ENCODE results near the gene MAGI2.

The MAGI2 gene

GRCh38 chr7:78279457-78279856 is 1174.0 kb downstream of the MAGI2 start:
- TF ChIP-seq, protein P1, sequence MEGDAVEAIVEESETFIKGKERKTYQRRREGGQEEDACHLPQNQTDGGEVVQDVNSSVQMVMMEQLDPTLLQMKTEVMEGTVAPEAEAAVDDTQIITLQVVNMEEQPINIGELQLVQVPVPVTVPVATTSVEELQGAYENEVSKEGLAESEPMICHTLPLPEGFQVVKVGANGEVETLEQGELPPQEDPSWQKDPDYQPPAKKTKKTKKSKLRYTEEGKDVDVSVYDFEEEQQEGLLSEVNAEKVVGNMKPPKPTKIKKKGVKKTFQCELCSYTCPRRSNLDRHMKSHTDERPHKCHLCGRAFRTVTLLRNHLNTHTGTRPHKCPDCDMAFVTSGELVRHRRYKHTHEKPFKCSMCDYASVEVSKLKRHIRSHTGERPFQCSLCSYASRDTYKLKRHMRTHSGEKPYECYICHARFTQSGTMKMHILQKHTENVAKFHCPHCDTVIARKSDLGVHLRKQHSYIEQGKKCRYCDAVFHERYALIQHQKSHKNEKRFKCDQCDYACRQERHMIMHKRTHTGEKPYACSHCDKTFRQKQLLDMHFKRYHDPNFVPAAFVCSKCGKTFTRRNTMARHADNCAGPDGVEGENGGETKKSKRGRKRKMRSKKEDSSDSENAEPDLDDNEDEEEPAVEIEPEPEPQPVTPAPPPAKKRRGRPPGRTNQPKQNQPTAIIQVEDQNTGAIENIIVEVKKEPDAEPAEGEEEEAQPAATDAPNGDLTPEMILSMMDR (conservative IDR thresholded peaks at IDR 0.05; ENCODE audit: low read depth): no peak
- DNase-seq (ENCODE audit: low spot score): no peak
- CTCF ChIA-PET: no interaction called here
- H3K27ac ChIP-seq: no peak overlapping the region
- POLR2A ChIA-PET (ENCODE audit: low non-redundant PET): no interaction called here

- DNase-seq (ENCODE audit: low spot score): peak; percentile 42
- ChIA-PET CTCF (interaction anchor here (0.6 kb wide), 1 partner anchor 61 kb away, joined by 3 read pairs; no protein-coding TSS in a partner anchor), POLR2A (ENCODE audit: low non-redundant PET) (no interaction called here)
- no peak overlapping the region for H3K27ac ChIP-seq
- TF ChIP-seq, protein P1 (conservative IDR thresholded peaks at IDR 0.05; ENCODE audit: low read depth): no peak
These were observed 1174.4 kb downstream of the MAGI2 start for GRCh38 chr7:78279032-78279431.

GRCh38 chr7:78267141-78267540 is 1186.3 kb downstream of the MAGI2 start:
- TF ChIP-seq, protein P1 (conservative IDR thresholded peaks at IDR 0.05; ENCODE audit: low read depth): no peak
- DNase-seq (ENCODE audit: low spot score): no peak
- no peak overlapping the region for H3K27ac ChIP-seq
- CTCF ChIA-PET: no interaction called here
- POLR2A ChIA-PET (ENCODE audit: low non-redundant PET): no interaction called here

- H3K27ac ChIP-seq: no peak overlapping the region
- ChIA-PET POLR2A (ENCODE audit: low non-redundant PET) (no interaction called here), CTCF (no interaction called here)
- TF ChIP-seq, protein P1 (conservative IDR thresholded peaks at IDR 0.05; ENCODE audit: low read depth): no peak
- DNase-seq (ENCODE audit: low spot score): no peak
These were observed 1188.0 kb downstream of the MAGI2 start for GRCh38 chr7:78265486-78265885.

DNA sequence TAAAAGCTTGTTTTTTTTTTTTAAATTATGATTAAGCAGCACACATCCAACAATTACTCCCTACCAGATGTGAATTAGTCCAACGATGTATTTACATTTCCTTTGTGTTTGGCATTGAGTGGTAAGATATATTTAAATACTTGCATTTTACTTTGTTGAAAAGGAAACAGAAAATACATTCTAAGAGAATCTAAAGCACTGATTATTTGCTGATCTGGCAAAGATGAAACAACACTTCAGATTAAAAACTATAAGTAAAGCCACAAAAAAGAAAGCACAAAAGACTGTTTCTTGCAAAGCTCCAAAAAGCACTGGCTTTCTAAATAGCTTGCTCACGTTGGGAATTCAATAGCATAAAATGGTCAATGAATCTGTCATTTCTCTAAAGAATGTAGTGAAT is 1188.4 kb downstream of the MAGI2 start:
- POLR2A ChIA-PET (ENCODE audit: low non-redundant PET): no interaction called here
- TF ChIP-seq, protein P1 (conservative IDR thresholded peaks at IDR 0.05; ENCODE audit: low read depth): no peak
- CTCF ChIA-PET: no interaction called here
- DNase-seq (ENCODE audit: low spot score): no peak
- no peak overlapping the region for H3K27ac ChIP-seq

GRCh38 chr7:78264105-78264504 is 1189.4 kb downstream of the MAGI2 start:
- POLR2A ChIA-PET (ENCODE audit: low non-redundant PET): no interaction called here
- TF ChIP-seq, protein P1 (conservative IDR thresholded peaks at IDR 0.05; ENCODE audit: low read depth): no peak
- no peak for DNase-seq (ENCODE audit: low spot score)
- no peak overlapping the region for H3K27ac ChIP-seq
- CTCF ChIA-PET: no interaction called here

GRCh38 chr7:78261739-78262138 is 1191.7 kb downstream of the MAGI2 start:
- no peak overlapping the region for H3K27ac ChIP-seq
- CTCF ChIA-PET: no interaction called here
- POLR2A ChIA-PET (ENCODE audit: low non-redundant PET): no interaction called here
- TF ChIP-seq, protein P1 (conservative IDR thresholded peaks at IDR 0.05; ENCODE audit: low read depth): no peak
- DNase-seq (ENCODE audit: low spot score): no peak
